Measurements from ENCODE around the gene TJP1.
"Not testable (repeated sequence)": the region's sequence is repeated elsewhere in the genome, so short reads cannot be mapped to it uniquely, and the experiment has no call there.

TJP1 gene

GRCh38 chr15:29800491-29801366 is 21.5 kb downstream of the TJP1 start:
- no peak for DNase-seq (ENCODE audit: low read depth in 1 of 2, low spot score in 1 of 2)

GRCh38 chr15:29799859-29800258 is 22.4 kb downstream of the TJP1 start:
- DNase-seq (ENCODE audit: low read depth in 1 of 2, low spot score in 1 of 2): no peak

DNA sequence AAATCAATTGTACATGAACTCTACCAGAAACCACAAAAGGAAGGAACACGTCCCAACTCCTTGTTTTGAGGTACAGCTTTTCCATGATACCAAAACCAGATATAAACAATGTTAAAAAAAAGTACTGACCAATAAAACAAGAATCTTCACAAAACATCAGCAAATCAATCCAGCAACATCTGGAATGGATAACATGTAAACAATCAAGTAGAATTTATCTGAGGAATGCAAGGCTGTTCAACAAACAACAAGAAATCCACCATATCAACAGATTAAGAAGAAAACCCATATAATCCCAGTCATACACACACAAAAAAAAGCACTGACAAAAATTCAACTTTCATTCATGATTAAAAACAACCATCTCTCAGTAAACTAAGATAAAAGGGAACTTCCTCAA is 26.7 kb downstream of the TJP1 start:
- no peak for DNase-seq (ENCODE audit: low read depth in 1 of 2, low spot score in 1 of 2)

- DNase-seq (ENCODE audit: low read depth in 1 of 2, low spot score in 1 of 2): no peak
These were observed 29.7 kb downstream of the TJP1 start for GRCh38 chr15:29792426-29793159.

DNA sequence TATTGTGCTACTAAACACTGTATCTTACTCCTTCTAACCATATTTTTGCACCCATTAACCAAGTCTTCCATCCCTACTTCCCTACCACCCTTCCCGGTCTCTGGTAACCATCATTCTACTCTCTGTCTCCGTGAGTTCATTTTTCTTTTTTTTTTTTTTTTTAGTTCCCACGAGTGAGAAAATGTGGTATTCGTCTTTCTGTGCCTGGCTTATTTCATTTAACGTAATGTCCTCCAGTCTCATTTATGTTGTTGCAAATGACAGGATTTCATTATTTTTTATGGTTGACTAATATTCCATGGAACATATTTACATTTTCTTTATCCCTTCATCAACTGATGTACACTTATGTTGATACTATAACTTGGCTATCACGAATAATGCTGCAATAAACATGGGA is 31.7 kb downstream of the TJP1 start:
- no peak for DNase-seq (ENCODE audit: low read depth in 1 of 2, low spot score in 1 of 2)

DNA sequence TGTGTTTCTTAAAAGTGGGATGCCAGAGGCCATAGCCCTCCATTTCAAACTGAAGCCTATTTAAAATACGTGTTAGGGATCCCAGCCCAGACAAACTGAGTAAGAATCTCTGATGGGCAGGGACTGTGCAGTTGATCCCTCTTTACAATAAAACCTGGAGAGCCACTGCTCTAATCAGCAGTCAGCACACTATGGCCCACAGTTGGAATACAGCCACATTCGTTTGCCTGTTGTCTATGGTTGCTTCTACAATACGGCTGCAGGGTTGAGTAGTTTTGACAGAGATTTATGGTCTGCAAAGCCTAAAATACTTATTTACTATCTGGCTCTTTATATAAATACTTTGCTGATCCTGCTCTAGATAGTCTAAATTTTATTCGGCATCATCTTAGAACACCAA is 32.4 kb downstream of the TJP1 start:
- DNase-seq (ENCODE audit: low read depth in 1 of 2, low spot score in 1 of 2): no peak

GRCh38 chr15:29788433-29789034 is 33.7 kb downstream of the TJP1 start:
- no peak for DNase-seq (ENCODE audit: low read depth in 1 of 2, low spot score in 1 of 2)

GRCh38 chr15:29787767-29788166 is 34.5 kb downstream of the TJP1 start:
- DNase-seq (ENCODE audit: low read depth in 1 of 2, low spot score in 1 of 2): no peak

GRCh38 chr15:29785642-29786041 is 36.6 kb downstream of the TJP1 start:
- DNase-seq (ENCODE audit: low read depth in 1 of 2, low spot score in 1 of 2): no peak

- DNase-seq (ENCODE audit: low read depth in 1 of 2, low spot score in 1 of 2): no peak
These were observed 37.1 kb downstream of the TJP1 start for GRCh38 chr15:29785136-29785535.

DNA sequence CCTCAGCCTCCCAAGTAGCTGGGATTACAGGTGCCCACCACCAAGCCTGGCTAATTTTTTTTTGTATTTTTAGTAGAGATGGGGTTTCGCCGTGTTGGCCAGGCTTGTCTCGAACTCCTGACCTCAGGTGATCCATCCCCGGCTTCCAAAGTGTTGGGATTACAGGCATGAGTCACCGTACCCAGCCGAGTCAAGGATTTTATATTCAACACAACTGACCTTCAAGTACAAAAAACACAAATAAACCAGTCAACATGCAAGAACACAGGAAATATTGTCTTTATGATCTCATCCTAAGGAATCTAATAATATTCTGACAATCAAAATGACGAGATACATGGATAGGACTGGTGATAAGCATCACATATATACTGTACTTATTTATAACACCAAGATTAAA is 37.9 kb downstream of the TJP1 start:
- no peak for DNase-seq (ENCODE audit: low read depth in 1 of 2, low spot score in 1 of 2)

DNA sequence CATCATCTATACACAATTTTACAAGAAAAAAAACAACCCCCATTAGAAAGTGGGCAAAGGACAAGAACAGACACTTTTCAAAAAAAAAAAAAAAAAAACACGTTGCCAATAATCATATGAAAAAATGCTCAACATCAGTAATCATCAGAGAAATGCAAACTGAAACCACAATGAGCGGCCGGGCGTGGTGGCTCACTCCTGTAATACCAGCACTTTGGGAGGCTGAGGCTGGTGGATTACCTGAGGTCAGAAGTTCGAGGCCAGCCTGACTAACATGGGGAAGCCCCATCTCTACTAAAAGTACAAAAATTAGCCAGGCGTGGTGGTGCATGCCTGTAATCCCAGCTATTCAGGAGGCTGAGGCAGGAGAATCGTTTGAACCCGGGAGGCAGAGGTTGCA is 39.5 kb downstream of the TJP1 start:
- not testable (repeated sequence) for DNase-seq (ENCODE audit: low read depth in 1 of 2, low spot score in 1 of 2)

GRCh38 chr15:29778382-29778781 is 43.9 kb downstream of the TJP1 start:
- no peak for DNase-seq (ENCODE audit: low read depth in 1 of 2, low spot score in 1 of 2)

GRCh38 chr15:29776859-29777258 is 45.4 kb downstream of the TJP1 start:
- no peak for DNase-seq (ENCODE audit: low read depth in 1 of 2, low spot score in 1 of 2)

DNA sequence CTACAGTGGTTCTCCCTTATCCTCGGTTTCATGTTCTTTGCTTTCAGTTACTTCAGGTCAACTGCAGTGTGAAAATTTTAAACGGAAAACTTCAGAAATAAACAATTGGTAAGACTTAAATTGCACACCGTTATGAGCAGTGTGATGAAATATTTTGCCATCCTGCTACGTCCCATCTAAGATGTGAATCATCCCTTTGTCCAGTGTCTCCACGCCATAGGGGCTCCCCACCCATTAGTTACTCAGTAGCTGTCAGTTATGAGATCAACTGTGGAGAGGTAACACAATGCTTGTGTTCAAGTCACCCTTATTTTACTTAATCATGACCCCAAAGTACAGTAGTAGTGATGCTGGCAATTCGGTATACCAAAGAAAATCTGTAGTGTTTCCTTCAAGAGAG is 47.4 kb downstream of the TJP1 start:
- no peak for DNase-seq (ENCODE audit: low read depth in 1 of 2, low spot score in 1 of 2)

DNA sequence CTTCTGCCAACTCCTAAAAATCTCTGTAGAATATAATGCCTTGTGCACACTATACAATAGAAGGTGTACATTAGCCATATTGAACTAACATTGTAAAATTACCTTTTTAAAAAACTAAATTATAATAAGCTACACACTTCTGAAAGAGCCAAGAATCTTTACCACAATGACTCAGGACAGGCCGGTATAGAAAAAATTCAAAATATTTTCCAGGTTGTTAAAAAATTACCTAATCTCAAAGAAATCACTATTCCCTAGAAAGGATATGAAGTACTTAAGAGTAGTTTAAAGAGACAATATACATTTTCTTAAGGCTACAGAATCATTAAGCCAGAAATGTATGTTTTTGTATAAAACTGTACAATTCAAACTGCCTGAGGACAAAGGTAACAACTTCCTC is 48.5 kb downstream of the TJP1 start:
- no peak for DNase-seq (ENCODE audit: low read depth in 1 of 2, low spot score in 1 of 2)

- DNase-seq (ENCODE audit: low read depth in 1 of 2, low spot score in 1 of 2): no peak
These were observed 49.3 kb downstream of the TJP1 start for GRCh38 chr15:29773000-29773399.

DNA sequence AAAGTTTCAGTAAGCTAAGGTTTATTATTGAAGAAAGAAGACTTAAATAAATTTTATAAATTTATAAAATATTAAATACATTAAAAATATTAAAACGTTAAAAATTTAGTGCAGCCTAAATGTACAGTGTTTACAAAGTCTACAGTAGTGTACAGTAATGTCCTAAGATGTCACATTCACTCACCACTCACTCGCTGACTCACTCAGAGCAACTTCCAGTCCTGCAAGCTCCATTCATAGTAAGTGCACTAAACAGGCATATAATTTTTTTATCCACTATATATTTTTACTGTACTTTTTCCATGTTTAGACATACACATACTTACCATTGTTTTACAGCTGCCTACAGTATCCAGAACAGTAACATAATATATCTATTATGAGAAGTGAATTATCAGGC is 51.5 kb downstream of the TJP1 start:
- DNase-seq (ENCODE audit: low read depth in 1 of 2, low spot score in 1 of 2): no peak

DNA sequence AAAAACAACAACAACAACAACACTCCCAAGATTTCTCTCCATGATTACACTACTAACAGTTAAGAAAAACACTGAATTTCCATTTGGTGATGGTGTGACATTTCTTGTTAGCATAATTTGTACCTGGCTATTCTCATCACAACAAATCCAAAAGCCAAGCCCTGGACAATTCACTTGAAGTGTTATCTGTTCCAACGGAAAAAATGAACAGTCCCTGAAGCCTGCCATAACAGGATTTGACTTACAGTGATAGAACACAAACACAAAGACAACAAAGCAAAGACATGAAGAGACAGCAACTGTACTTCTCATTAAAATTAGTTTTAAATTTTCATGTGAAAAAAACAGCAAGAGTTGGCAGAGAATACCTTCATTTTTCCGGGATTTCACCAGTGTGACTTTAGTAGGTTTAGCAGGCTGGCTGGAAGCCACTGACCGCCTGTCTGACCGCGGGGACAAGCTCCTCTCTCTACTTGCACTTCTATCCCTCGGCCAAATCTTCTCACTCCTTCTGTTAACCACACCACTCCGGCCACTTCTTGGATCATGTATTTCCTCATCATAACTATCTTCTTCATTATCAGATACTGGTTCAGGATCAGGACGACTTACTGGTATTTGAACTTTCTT is 56.3 kb downstream of the TJP1 start:
- DNase-seq (ENCODE audit: low read depth in 1 of 2, low spot score in 1 of 2): no peak

GRCh38 chr15:29765234-29765841 is 56.9 kb downstream of the TJP1 start:
- no peak for DNase-seq (ENCODE audit: low read depth in 1 of 2, low spot score in 1 of 2)

DNA sequence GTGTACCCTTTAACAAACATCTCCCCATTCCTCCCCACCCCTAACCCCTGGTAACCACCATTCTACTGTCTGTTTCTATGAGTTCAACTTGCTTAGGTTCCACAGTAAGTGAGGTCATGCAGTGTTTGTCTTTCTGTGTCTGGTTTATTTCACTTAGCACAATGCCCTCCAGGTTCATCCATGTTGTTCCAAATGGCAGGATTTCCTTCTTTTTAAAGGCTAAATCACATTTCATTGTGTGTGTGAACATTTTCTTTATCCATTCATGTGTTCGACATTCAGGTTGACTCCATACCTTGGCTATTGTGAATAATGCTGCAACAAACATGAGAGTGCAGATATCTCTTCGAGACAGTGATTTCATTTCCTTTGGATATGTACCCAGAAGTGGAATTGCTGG is 62.7 kb downstream of the TJP1 start:
- no peak for DNase-seq (ENCODE audit: low read depth in 1 of 2, low spot score in 1 of 2)

Data from activated CD4-positive, alpha-beta T cell treated with anti-CD3 and anti-CD28 coated beads, Interleukin-2, amount 50 U/mL, for 24 hours (primary cell).